ENCODE results near the gene TEAD1.
A peak's percentile ranks its signal among the peaks of the same experiment; 100 is the strongest.

The TEAD1 gene

GRCh38 chr11:12842933-12843636 is 168.9 kb downstream of the TEAD1 start:
- H3K27ac ChIP-seq (ENCODE audit: low read depth, low read length), result peak overlapping the region; percentile 42
- no peak overlapping the region for H3K4me3 ChIP-seq (ENCODE audit: low read length)
- 82% methylated on average over 6 of the region's 6 CpGs for WGBS
- no peaks in the 10 kb centered on the region for H3K36me3 ChIP-seq (ENCODE audit: insufficient read depth, low read length)
- H3K4me1 ChIP-seq (ENCODE audit: insufficient read depth, low read length), result peaks cover 70% of the 10 kb centered on the region
- H3K9ac ChIP-seq (ENCODE audit: low read depth, low read length), result no peak overlapping the region
- H3K9me3 ChIP-seq (ENCODE audit: insufficient read depth, low read depth, low read length), result no peaks in the 10 kb centered on the region
- H3K27me3 ChIP-seq (ENCODE audit: insufficient read depth, low read length), result no peaks in the 10 kb centered on the region

- Histone ChIP-seq H3K4me1 (ENCODE audit: insufficient read depth, low read length) (peaks cover 70% of the 10 kb centered on the region), H3K9me3 (ENCODE audit: insufficient read depth, low read depth, low read length) (no peaks in the 10 kb centered on the region), H3K4me3 (ENCODE audit: low read length) (no peak overlapping the region), H3K36me3 (ENCODE audit: insufficient read depth, low read length) (no peaks in the 10 kb centered on the region), H3K9ac (ENCODE audit: low read depth, low read length) (no peak overlapping the region), H3K27me3 (ENCODE audit: insufficient read depth, low read length) (no peaks in the 10 kb centered on the region), H3K27ac (ENCODE audit: low read depth, low read length) (peak overlapping the region; percentile 42; the same call in 1 of the 2 replicates)
- 94% methylated on average over 5 of the region's 6 CpGs for WGBS
These were observed 170.9 kb downstream of the TEAD1 start for GRCh38 chr11:12845163-12845562.

GRCh38 chr11:12845739-12846358 is 171.6 kb downstream of the TEAD1 start:
- Histone ChIP-seq H3K4me3 (ENCODE audit: low read length) (no peak overlapping the region), H3K27me3 (ENCODE audit: insufficient read depth, low read length) (no peaks in the 10 kb centered on the region)

GRCh38 chr11:12846786-12847615 is 172.8 kb downstream of the TEAD1 start:
- no peaks in the 10 kb centered on the region for H3K27me3 ChIP-seq (ENCODE audit: insufficient read depth, low read length)
- H3K9ac ChIP-seq (ENCODE audit: low read depth, low read length), result no peak overlapping the region
- no peaks in the 10 kb centered on the region for H3K36me3 ChIP-seq (ENCODE audit: insufficient read depth, low read length)
- no peaks in the 10 kb centered on the region for H3K9me3 ChIP-seq (ENCODE audit: insufficient read depth, low read depth, low read length)
- WGBS, result 87% methylated on average over 3 of the region's 3 CpGs
- H3K27ac ChIP-seq (ENCODE audit: low read depth, low read length), result peak overlapping the region; percentile 46; the same call in 1 of the 2 replicates
- H3K4me1 ChIP-seq (ENCODE audit: insufficient read depth, low read length), result peaks cover 53% of the 10 kb centered on the region
- H3K4me3 ChIP-seq (ENCODE audit: low read length), result no peak overlapping the region

More at GRCh38 chr11:12845739-12846358, 171.6 kb downstream of the TEAD1 start:
- peak overlapping the region; percentile 32; the same call in 1 of the 2 replicates for H3K9ac ChIP-seq (ENCODE audit: low read depth, low read length)
- H3K4me1 ChIP-seq (ENCODE audit: insufficient read depth, low read length), result peaks cover 64% of the 10 kb centered on the region
- no peaks in the 10 kb centered on the region for H3K36me3 ChIP-seq (ENCODE audit: insufficient read depth, low read length)
- WGBS, result 49% methylated on average over 10 of the region's 10 CpGs
- peak overlapping the region; percentile 46 for H3K27ac ChIP-seq (ENCODE audit: low read depth, low read length)
- no peaks in the 10 kb centered on the region for H3K9me3 ChIP-seq (ENCODE audit: insufficient read depth, low read depth, low read length)

GRCh38 chr11:12848413-12848812 is 174.2 kb downstream of the TEAD1 start:
- WGBS, result 93% methylated on average over 3 of the region's 3 CpGs
- Histone ChIP-seq H3K27me3 (ENCODE audit: insufficient read depth, low read length) (no peaks in the 10 kb centered on the region), H3K27ac (ENCODE audit: low read depth, low read length) (no peak overlapping the region), H3K4me1 (ENCODE audit: insufficient read depth, low read length) (peaks cover 38% of the 10 kb centered on the region), H3K9me3 (ENCODE audit: insufficient read depth, low read depth, low read length) (no peaks in the 10 kb centered on the region), H3K36me3 (ENCODE audit: insufficient read depth, low read length) (no peaks in the 10 kb centered on the region), H3K9ac (ENCODE audit: low read depth, low read length) (no peak overlapping the region), H3K4me3 (ENCODE audit: low read length) (no peak overlapping the region)

GRCh38 chr11:12853325-12853651 is 179.1 kb downstream of the TEAD1 start:
- no peaks in the 10 kb centered on the region for H3K27me3 ChIP-seq (ENCODE audit: insufficient read depth, low read length)

GRCh38 chr11:12853652-12854296 is 179.6 kb downstream of the TEAD1 start:
- H3K4me1 ChIP-seq (ENCODE audit: insufficient read depth, low read length), result no peaks in the 10 kb centered on the region
- H3K9me3 ChIP-seq (ENCODE audit: insufficient read depth, low read depth, low read length), result no peaks in the 10 kb centered on the region
- no peak overlapping the region for H3K4me3 ChIP-seq (ENCODE audit: low read length)
- H3K27ac ChIP-seq (ENCODE audit: low read depth, low read length), result no peak overlapping the region
- H3K27me3 ChIP-seq (ENCODE audit: insufficient read depth, low read length), result no peaks in the 10 kb centered on the region
- no peak overlapping the region for H3K9ac ChIP-seq (ENCODE audit: low read depth, low read length)
- WGBS, result 75% methylated on average over 7 of the region's 7 CpGs
- no peaks in the 10 kb centered on the region; the same call in 1 of the 2 replicates for H3K36me3 ChIP-seq (ENCODE audit: insufficient read depth, low read length)

More at GRCh38 chr11:12853325-12853651, 179.1 kb downstream of the TEAD1 start:
- Histone ChIP-seq H3K36me3 (ENCODE audit: insufficient read depth, low read length) (no peaks in the 10 kb centered on the region; the same call in 1 of the 2 replicates), H3K4me1 (ENCODE audit: insufficient read depth, low read length) (no peaks in the 10 kb centered on the region), H3K9ac (ENCODE audit: low read depth, low read length) (no peak overlapping the region), H3K27ac (ENCODE audit: low read depth, low read length) (no peak overlapping the region), H3K4me3 (ENCODE audit: low read length) (no peak overlapping the region), H3K9me3 (ENCODE audit: insufficient read depth, low read depth, low read length) (no peaks in the 10 kb centered on the region)
- no CpG with 5 or more reads among the region's 1 CpG for WGBS

- H3K4me3 ChIP-seq (ENCODE audit: low read length), result no peak overlapping the region
- H3K9ac ChIP-seq (ENCODE audit: low read depth, low read length), result no peak overlapping the region
- no peaks in the 10 kb centered on the region for H3K4me1 ChIP-seq (ENCODE audit: insufficient read depth, low read length)
- 99% methylated on average over 3 of the region's 3 CpGs for WGBS
- H3K9me3 ChIP-seq (ENCODE audit: insufficient read depth, low read depth, low read length), result no peaks in the 10 kb centered on the region
- no peaks in the 10 kb centered on the region for H3K27me3 ChIP-seq (ENCODE audit: insufficient read depth, low read length)
- H3K27ac ChIP-seq (ENCODE audit: low read depth, low read length), result no peak overlapping the region
- H3K36me3 ChIP-seq (ENCODE audit: insufficient read depth, low read length), result no peaks in the 10 kb centered on the region; the same call in 1 of the 2 replicates
These were observed 180.1 kb downstream of the TEAD1 start for GRCh38 chr11:12854297-12854661.

GRCh38 chr11:12854829-12855228 is 180.6 kb downstream of the TEAD1 start:
- no peak overlapping the region for H3K27ac ChIP-seq (ENCODE audit: low read depth, low read length)
- 83% methylated on average over 2 of the region's 3 CpGs for WGBS

GRCh38 chr11:12856338-12856737 is 182.1 kb downstream of the TEAD1 start:
- no peaks in the 10 kb centered on the region for H3K27me3 ChIP-seq (ENCODE audit: insufficient read depth, low read length)
- H3K4me3 ChIP-seq (ENCODE audit: low read length), result no peak overlapping the region
- 89% methylated on average over 3 of the region's 3 CpGs for WGBS
- no peak overlapping the region for H3K9ac ChIP-seq (ENCODE audit: low read depth, low read length)
- H3K36me3 ChIP-seq (ENCODE audit: insufficient read depth, low read length), result no peaks in the 10 kb centered on the region; the same call in 1 of the 2 replicates
- H3K9me3 ChIP-seq (ENCODE audit: insufficient read depth, low read depth, low read length), result no peaks in the 10 kb centered on the region
- H3K27ac ChIP-seq (ENCODE audit: low read depth, low read length), result no peak overlapping the region
- peaks cover 11% of the 10 kb centered on the region; the same call in 1 of the 2 replicates for H3K4me1 ChIP-seq (ENCODE audit: insufficient read depth, low read length)

More at GRCh38 chr11:12854829-12855228, 180.6 kb downstream of the TEAD1 start:
- Histone ChIP-seq H3K4me1 (ENCODE audit: insufficient read depth, low read length) (0 out of 2 replicates have a peak, but pooled peaks cover under 1% of the 10 kb centered on the region), H3K36me3 (ENCODE audit: insufficient read depth, low read length) (no peaks in the 10 kb centered on the region; the same call in 1 of the 2 replicates), H3K9me3 (ENCODE audit: insufficient read depth, low read depth, low read length) (no peaks in the 10 kb centered on the region), H3K27me3 (ENCODE audit: insufficient read depth, low read length) (no peaks in the 10 kb centered on the region), H3K4me3 (ENCODE audit: low read length) (no peak overlapping the region), H3K9ac (ENCODE audit: low read depth, low read length) (no peak overlapping the region)

Data from HUES64 (cell line).